ENCODE results near the gene HOXD3.

Gene HOXD3

DNA sequence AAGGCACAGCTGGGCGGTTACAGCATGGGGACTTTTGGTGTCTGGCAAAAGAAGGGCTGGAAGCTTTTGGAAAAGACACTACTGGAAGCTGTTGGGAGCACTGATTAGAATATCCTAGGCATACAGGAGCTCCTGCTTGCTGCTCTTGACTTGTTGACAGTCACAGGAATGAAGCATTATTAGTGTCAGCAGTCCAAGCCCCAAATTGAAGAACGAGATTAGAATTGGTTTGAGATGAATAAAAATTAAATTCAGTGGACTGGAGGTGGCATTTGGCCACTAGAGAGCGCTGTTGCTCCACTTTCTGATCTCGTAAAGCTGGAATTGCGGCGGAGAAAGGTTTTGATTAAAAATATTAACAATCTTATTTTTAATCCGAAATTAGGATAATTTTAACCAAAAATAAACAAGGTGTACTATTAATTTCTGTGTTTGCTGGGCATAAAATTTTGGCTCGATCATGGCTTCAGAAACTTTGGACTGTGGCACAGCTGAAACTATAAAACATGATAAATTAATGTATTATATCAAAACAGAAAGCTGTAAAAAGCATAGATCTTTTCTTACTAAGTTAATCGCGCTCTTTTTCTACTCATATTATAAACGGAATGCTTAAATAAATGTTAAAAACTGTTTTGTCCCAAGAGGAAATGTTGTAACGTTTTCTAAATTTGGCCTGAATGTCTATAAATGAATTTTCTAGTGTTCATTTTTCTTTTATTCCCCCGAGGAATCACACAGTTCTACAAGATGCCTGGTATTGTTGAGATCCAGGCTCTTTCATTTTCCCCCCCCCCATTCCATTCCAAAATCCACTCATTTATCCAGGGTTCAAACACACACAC, 30.0 kb upstream of the HOXD3 start:
- H3K4me1 ChIP-seq (ENCODE audit: low read length), result no peaks in the 10 kb centered on the region
- H3K4me2 ChIP-seq (ENCODE audit: low read depth, low read length), result peak overlapping the region; percentile 23; the same call in 1 of the 2 replicates
- peaks cover 33% of the 10 kb centered on the region for H3K27me3 ChIP-seq (replicated peaks; ENCODE audit: insufficient read depth, low read length)
- H3K9me3 ChIP-seq (replicated peaks; ENCODE audit: insufficient read depth, low read length), result no peaks in the 10 kb centered on the region
- no peaks in the 10 kb centered on the region for H3F3A ChIP-seq (ENCODE audit: insufficient read depth, low read length)
- no peak overlapping the region for H3K27ac ChIP-seq (ENCODE audit: low read length)
- H3K36me3 ChIP-seq (replicated peaks; ENCODE audit: insufficient read depth, low read length), result no peaks in the 10 kb centered on the region
- peak; percentile 65 for DNase-seq
- no peak overlapping the region for H3K4me3 ChIP-seq (ENCODE audit: low read length)
- H3K9ac ChIP-seq (ENCODE audit: low read length), result no peak overlapping the region
- no peak overlapping the region for H2AFZ ChIP-seq (ENCODE audit: low read length)
- H4K20me1 ChIP-seq (ENCODE audit: insufficient read depth, low read length), result no peaks in the 10 kb centered on the region
- no peaks in the 10 kb centered on the region for H3K79me2 ChIP-seq (ENCODE audit: low read length)
- H3K9me2 ChIP-seq (replicated peaks; ENCODE audit: insufficient read depth, low read length), result no peaks in the 10 kb centered on the region
- peak; percentile 80 for TF ChIP-seq CTCF (IDR thresholded peaks at IDR 0.05; ENCODE audit: low read length)
- no peak for TF ChIP-seq EZH2 (optimal IDR thresholded peaks at IDR 0.05; ENCODE audit: low read depth, low read length)
- no peak for TF ChIP-seq EZH2phosphoT487 (IDR thresholded peaks at IDR 0.05; ENCODE audit: low read length)

DNA sequence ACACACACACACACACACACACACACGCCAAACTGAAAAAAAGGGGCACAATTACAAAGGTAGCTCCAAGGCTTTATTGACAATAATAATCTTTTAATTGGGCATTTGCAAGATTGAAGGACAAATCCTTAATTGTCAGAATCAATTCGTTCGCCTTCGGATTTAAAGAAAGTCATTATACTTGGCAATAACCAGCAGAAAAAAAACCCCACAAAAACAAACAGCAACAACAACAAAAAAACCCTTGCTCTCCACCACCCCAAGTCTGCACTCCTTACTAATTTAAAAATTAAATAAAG, 29.4 kb upstream of the HOXD3 start:
- Histone ChIP-seq H3K9ac (ENCODE audit: low read length) (no peak overlapping the region), H3K9me3 (replicated peaks; ENCODE audit: insufficient read depth, low read length) (no peaks in the 10 kb centered on the region), H3K4me2 (ENCODE audit: low read depth, low read length) (no peak overlapping the region), H3K4me1 (ENCODE audit: low read length) (no peaks in the 10 kb centered on the region), H3K9me2 (replicated peaks; ENCODE audit: insufficient read depth, low read length) (no peaks in the 10 kb centered on the region), H4K20me1 (ENCODE audit: insufficient read depth, low read length) (no peaks in the 10 kb centered on the region), H3K4me3 (ENCODE audit: low read length) (no peak overlapping the region), H2AFZ (ENCODE audit: low read length) (no peak overlapping the region), H3K36me3 (replicated peaks; ENCODE audit: insufficient read depth, low read length) (no peaks in the 10 kb centered on the region), H3K27ac (ENCODE audit: low read length) (no peak overlapping the region), H3K27me3 (replicated peaks; ENCODE audit: insufficient read depth, low read length) (peaks cover 33% of the 10 kb centered on the region), H3K79me2 (ENCODE audit: low read length) (no peaks in the 10 kb centered on the region), H3F3A (ENCODE audit: insufficient read depth, low read length) (no peaks in the 10 kb centered on the region)
- TF ChIP-seq EZH2phosphoT487 (IDR thresholded peaks at IDR 0.05; ENCODE audit: low read length) (no peak), CTCF (IDR thresholded peaks at IDR 0.05; ENCODE audit: low read length) (no peak), EZH2 (optimal IDR thresholded peaks at IDR 0.05; ENCODE audit: low read depth, low read length) (no peak)
- DNase-seq, result no peak

DNA sequence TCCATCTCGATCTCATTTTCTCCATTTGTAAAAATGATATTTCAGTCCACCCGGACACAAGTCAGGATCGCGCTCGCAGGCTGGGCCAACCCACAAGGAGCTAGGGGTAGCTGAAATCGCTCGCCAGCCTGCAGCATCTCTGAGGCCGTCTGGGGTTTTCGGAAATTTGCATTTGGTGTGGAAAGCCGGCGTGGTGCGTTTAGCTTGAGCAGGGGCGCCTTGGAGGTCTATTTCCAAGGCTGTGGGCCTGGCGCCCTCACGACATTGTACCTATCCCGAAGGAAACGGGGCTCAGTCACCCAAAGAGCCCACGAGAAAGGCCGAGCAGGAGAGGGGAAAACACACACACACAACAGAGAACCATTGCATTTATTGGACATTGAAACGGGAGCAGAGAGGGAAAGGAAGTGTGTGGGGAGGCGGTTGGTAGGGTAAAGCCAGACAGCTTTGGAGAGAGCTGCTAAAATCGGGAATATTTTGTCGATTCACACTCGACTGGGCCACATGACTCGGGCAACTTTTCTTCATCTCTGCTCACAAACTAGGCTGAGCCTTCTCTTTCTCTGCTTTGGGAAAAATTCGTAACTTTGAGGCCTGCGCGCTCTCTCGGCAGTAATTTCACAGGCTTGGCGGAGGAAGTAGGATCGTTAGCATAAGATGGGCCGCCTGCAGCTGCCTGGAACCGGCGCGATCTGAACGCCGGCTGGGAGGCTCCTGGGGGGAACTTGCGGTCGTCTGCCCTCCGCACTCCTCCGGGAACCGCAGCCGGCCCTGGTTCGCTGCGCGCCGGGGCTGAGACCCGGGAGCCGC, 28.7 kb upstream of the HOXD3 start:
- Histone ChIP-seq H4K20me1 (ENCODE audit: insufficient read depth, low read length) (no peaks in the 10 kb centered on the region), H3F3A (ENCODE audit: insufficient read depth, low read length) (no peaks in the 10 kb centered on the region)

More for the DNA sequence above, 28.7 kb upstream of the HOXD3 start:
- H3K36me3 ChIP-seq (replicated peaks; ENCODE audit: insufficient read depth, low read length), result no peaks in the 10 kb centered on the region
- H2AFZ ChIP-seq (ENCODE audit: low read length), result no peak overlapping the region
- H3K9ac ChIP-seq (ENCODE audit: low read length), result no peak overlapping the region
- no peak overlapping the region for H3K4me3 ChIP-seq (ENCODE audit: low read length)
- H3K9me3 ChIP-seq (replicated peaks; ENCODE audit: insufficient read depth, low read length), result no peaks in the 10 kb centered on the region
- no peak overlapping the region for H3K4me2 ChIP-seq (ENCODE audit: low read depth, low read length)
- H3K27ac ChIP-seq (ENCODE audit: low read length), result no peak overlapping the region
- H3K27me3 ChIP-seq (replicated peaks; ENCODE audit: insufficient read depth, low read length), result peaks cover 34% of the 10 kb centered on the region
- H3K4me1 ChIP-seq (ENCODE audit: low read length), result no peaks in the 10 kb centered on the region
- DNase-seq, result no peak
- TF ChIP-seq CTCF (IDR thresholded peaks at IDR 0.05; ENCODE audit: low read length) (no peak), EZH2 (optimal IDR thresholded peaks at IDR 0.05; ENCODE audit: low read depth, low read length) (no peak), EZH2phosphoT487 (IDR thresholded peaks at IDR 0.05; ENCODE audit: low read length) (no peak)
- no peaks in the 10 kb centered on the region for H3K9me2 ChIP-seq (replicated peaks; ENCODE audit: insufficient read depth, low read length)
- no peaks in the 10 kb centered on the region for H3K79me2 ChIP-seq (ENCODE audit: low read length)
